ENCODE measurements around the gene UNC5CL.

DNA sequence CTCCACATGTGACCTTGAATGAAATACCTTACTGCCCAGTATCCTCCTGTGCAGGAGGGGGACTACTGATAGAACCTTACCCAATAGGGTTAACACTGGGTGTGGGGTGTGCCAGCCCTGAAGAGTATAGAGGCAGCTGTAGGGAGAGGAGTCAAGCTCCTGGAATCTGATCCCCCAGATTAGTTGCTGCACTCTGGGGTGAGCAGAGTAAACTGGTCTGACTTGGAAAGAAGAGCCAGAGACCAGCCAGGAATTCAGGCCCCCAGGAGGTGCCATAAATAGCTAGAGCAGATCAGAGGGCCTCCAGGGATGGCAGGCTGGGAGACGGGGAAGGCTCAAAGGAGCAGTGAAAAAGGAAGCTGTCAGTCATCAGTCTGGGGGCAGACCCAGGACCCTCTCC, 10.5 kb upstream of the UNC5CL start:
- TF ChIP-seq, protein P1, sequence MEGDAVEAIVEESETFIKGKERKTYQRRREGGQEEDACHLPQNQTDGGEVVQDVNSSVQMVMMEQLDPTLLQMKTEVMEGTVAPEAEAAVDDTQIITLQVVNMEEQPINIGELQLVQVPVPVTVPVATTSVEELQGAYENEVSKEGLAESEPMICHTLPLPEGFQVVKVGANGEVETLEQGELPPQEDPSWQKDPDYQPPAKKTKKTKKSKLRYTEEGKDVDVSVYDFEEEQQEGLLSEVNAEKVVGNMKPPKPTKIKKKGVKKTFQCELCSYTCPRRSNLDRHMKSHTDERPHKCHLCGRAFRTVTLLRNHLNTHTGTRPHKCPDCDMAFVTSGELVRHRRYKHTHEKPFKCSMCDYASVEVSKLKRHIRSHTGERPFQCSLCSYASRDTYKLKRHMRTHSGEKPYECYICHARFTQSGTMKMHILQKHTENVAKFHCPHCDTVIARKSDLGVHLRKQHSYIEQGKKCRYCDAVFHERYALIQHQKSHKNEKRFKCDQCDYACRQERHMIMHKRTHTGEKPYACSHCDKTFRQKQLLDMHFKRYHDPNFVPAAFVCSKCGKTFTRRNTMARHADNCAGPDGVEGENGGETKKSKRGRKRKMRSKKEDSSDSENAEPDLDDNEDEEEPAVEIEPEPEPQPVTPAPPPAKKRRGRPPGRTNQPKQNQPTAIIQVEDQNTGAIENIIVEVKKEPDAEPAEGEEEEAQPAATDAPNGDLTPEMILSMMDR (conservative IDR thresholded peaks at IDR 0.05; ENCODE audit: low read depth, low read length), result no peak
- TF ChIP-seq EZH2 (IDR thresholded peaks at IDR 0.05; ENCODE audit: low read length, unreplicated experiment) (no peak), EZH2phosphoT487 (IDR thresholded peaks at IDR 0.05; ENCODE audit: borderline replicate concordance, low read length) (no peak)
